GM10266 (cell line): ENCODE measurements around the gene PXMP4.
"Not testable (repeated sequence)": the region's sequence is repeated elsewhere in the genome, so short reads cannot be mapped to it uniquely, and the experiment has no call there.

Source experiments
- DNase-seq: peaks from one replicate; pipeline ENCODE4 v3.0.0; 2012; ENCODE audit errors: extremely low spot score
- CTCF ChIP-seq: IDR thresholded peaks from 2 replicates; pipeline ENCODE4 v1.5.1; 2012; ENCODE audit warnings: mild to moderate bottlenecking, low read depth; ENCODE audit not compliant: control insufficient read depth, insufficient read depth; ENCODE audit errors: missing control alignments

Gene PXMP4

GRCh38 chr20:33703498-33704137 lies 16.5 kb downstream of the PXMP4 start:
- no peak for DNase-seq
- TF ChIP-seq CTCF, result no peak

GRCh38 chr20:33702861-33703260 lies 17.2 kb downstream of the PXMP4 start:
- no peak for TF ChIP-seq CTCF
- DNase-seq, result no peak

- no peak for TF ChIP-seq CTCF
- no peak for DNase-seq
Observed at GRCh38 chr20:33701629-33702450, 18.3 kb downstream of the PXMP4 start.

- not testable (repeated sequence) for DNase-seq
Observed at GRCh38 chr20:33700696-33701441, 19.2 kb downstream of the PXMP4 start.

GRCh38 chr20:33698966-33699365 lies 21.1 kb downstream of the PXMP4 start:
- DNase-seq, result not testable (repeated sequence)

- no peak for TF ChIP-seq CTCF
- DNase-seq, result no peak
Observed at GRCh38 chr20:33697129-33697528, 23.0 kb downstream of the PXMP4 start.

GRCh38 chr20:33696448-33696847 lies 23.7 kb downstream of the PXMP4 start:
- no peak for TF ChIP-seq CTCF
- DNase-seq, result no peak

- TF ChIP-seq CTCF, result no peak
- no peak for DNase-seq
Observed at GRCh38 chr20:33694639-33695012, 25.5 kb downstream of the PXMP4 start.
